Brain microvascular endothelial cell (primary cell): Measurements from ENCODE around the gene MTG2.

Source experiments
- DNase-seq: peaks from one replicate; pipeline ENCODE4 v3.0.0-alpha.2; 2020
- H3K27ac ChIP-seq: fragments of 250-450 bp; sonication (Bioruptor Pico); 2 replicates; pipeline ENCODE4 v1.5.1; 2020; ENCODE audit warnings: mild to moderate bottlenecking, moderate library complexity
- H3K27me3 ChIP-seq: fragments of 250-450 bp; sonication (Bioruptor Pico); replicated peaks from 2 replicates; pipeline ENCODE4 v1.5.1; 2020; ENCODE audit warnings: mild to moderate bottlenecking
- H3K36me3 ChIP-seq: fragments of 250-450 bp; sonication (Bioruptor Pico); replicated peaks from 2 replicates; pipeline ENCODE4 v1.5.1; 2020; ENCODE audit warnings: mild to moderate bottlenecking
- H3K4me3 ChIP-seq: 2 replicates; pipeline ENCODE4 v1.5.1; 2011; ENCODE audit warnings: low read depth, mild to moderate bottlenecking, control low read depth, low read length, moderate library complexity
- in situ Hi-C: cut with HindIII; loops from 2 replicates; pipeline ENCODE4 v1.10.0; 2017; ENCODE audit warnings: low sequenced_read_pairs, low pct_ligation_motif_present
- TF ChIP-seq, protein P1 (sequence below): IDR thresholded peaks from 2 replicates; pipeline ENCODE4 v1.5.1; 2011; ENCODE audit warnings: low read depth, mild to moderate bottlenecking, moderate library complexity, low read length, control low read depth, inconsistent platforms; ENCODE audit errors: missing control alignments

Gene MTG2

GRCh38 chr20:62215020-62215990 lies 32.5 kb downstream of the MTG2 start:
- DNase-seq, result no peak
- TF ChIP-seq, protein P1, sequence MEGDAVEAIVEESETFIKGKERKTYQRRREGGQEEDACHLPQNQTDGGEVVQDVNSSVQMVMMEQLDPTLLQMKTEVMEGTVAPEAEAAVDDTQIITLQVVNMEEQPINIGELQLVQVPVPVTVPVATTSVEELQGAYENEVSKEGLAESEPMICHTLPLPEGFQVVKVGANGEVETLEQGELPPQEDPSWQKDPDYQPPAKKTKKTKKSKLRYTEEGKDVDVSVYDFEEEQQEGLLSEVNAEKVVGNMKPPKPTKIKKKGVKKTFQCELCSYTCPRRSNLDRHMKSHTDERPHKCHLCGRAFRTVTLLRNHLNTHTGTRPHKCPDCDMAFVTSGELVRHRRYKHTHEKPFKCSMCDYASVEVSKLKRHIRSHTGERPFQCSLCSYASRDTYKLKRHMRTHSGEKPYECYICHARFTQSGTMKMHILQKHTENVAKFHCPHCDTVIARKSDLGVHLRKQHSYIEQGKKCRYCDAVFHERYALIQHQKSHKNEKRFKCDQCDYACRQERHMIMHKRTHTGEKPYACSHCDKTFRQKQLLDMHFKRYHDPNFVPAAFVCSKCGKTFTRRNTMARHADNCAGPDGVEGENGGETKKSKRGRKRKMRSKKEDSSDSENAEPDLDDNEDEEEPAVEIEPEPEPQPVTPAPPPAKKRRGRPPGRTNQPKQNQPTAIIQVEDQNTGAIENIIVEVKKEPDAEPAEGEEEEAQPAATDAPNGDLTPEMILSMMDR, result no peak
- Histone ChIP-seq H3K27ac (no peak overlapping the region), H3K36me3 (no peaks in the 10 kb centered on the region), H3K27me3 (peaks cover 40% of the 10 kb centered on the region), H3K4me3 (no peak overlapping the region)
- in situ Hi-C loops, result no loop called here

- in situ Hi-C loops, result no loop called here
- no peak for DNase-seq
- TF ChIP-seq, protein P1, result no peak
- Histone ChIP-seq H3K4me3 (no peak overlapping the region), H3K27me3 (peaks cover 44% of the 10 kb centered on the region), H3K27ac (no peak overlapping the region), H3K36me3 (no peaks in the 10 kb centered on the region)
Measured at GRCh38 chr20:62215991-62216635, 33.3 kb downstream of the MTG2 start.

DNA sequence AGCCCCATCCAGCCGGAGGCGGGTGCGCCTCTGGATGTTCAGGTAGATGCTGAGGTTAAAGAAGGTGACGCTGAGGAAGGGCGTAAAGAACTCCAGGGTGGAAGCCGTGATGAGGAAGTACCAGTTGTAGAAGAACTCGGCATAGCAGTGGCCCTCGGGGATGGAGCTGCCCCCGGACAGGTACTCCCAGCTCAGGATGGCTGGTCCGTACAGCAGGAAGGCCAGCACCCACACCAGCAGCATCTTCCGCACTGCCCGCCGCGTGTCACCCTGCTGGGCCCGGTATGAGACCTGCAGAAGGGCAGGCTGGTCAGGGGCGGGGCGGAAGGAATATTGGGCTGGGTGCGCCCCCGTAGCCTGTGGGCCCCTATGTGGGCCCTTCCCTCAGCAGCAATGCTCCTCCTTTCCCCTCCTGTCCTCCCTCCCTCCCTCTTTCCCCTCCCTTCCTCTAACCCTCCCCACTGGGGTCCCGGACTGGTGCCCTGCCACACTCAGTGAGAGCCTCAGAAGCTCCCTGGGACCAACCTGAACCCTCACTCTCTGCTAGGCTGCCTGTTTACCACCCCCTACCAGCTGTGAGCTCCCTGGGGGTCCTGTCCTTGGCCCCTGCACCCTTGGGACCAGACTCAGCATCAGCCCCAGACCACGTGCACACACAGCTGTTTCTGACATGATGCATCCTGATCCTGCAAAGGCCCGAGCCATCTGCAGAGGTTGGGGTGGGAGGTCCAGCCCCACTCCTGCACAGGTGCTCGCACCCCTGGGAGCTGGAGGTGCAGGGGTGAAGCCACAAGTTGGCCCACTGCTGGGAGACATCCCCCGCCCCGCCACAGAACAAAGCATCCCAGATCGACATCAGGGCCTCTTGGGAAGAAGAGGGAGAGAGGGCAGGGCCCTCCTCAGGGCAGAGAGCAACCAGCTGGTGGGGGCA lies 34.1 kb downstream of the MTG2 start:
- H3K27me3 ChIP-seq, result peaks cover 44% of the 10 kb centered on the region
- TF ChIP-seq, protein P1, result no peak
- DNase-seq, result no peak
- H3K36me3 ChIP-seq, result no peaks in the 10 kb centered on the region
- in situ Hi-C loops, result no loop called here
- no peak overlapping the region for H3K4me3 ChIP-seq
- H3K27ac ChIP-seq, result no peak overlapping the region

- Histone ChIP-seq H3K27me3 (peaks cover 47% of the 10 kb centered on the region), H3K4me3 (no peak overlapping the region), H3K36me3 (no peaks in the 10 kb centered on the region), H3K27ac (no peak overlapping the region)
- in situ Hi-C loops, result no loop called here
- TF ChIP-seq, protein P1, result no peak
- DNase-seq, result no peak
Measured at GRCh38 chr20:62217913-62218773, 35.3 kb downstream of the MTG2 start.
